HepG2 (cell line): ENCODE results near the gene BDNF. TPM values are rescaled to one million over a fixed set of nuclear protein-coding genes. Genes with fewer than 3 reads are reported as not detected.

Experiments used
- ATAC-seq: fragments of 200-7000 bp; cut with Tn5 transposase; 3 replicates; pipeline ENCODE4 v1.9.1; 2020; ENCODE audit warnings: mild to moderate bottlenecking, moderate library complexity
- BruUV-seq: library from RNA; stranded (reverse); fragments of 400-500 nt; replicated peaks from 2 replicates; lab custom pipeline; 2021; lab: Mats Ljungman, UMichigan
- CTCF ChIA-PET: fragments of 300-600 bp; formaldehyde crosslinking; extraction: SDS; loops from one replicate; lab custom pipeline; 2021; ENCODE audit warnings: low total read pairs, inconsistent platforms, low intra/inter-chr PET ratio; lab: Yijun Ruan, JAX
- POLR2A ChIA-PET: fragments of 350-600 bp; sonication (Branson Sonifier 250); formaldehyde crosslinking; loops from one replicate; lab custom pipeline; 2020; ENCODE audit warnings: antibody characterized with exemption, inconsistent platforms; lab: Yijun Ruan, JAX
- DNase-seq: peaks from one replicate; pipeline ENCODE4 v3.0.0-alpha.2; 2015; ENCODE audit warnings: low spot score
- FAIRE-seq: peaks from 3 replicates; lab custom pipeline; 2011; peaks lifted over from hg19 to GRCh38; lab: Jason Lieb, UNC
- H2AFZ ChIP-seq: one replicate; pipeline ENCODE4 v1.6.1; 2011; ENCODE audit warnings: low read length, inconsistent platforms
- H3K27ac ChIP-seq: fragments of 300-600 bp; 3 replicates; pipeline ENCODE4 v1.8.0; 2011; ENCODE audit warnings: mixed run types, mild to moderate bottlenecking, mixed read lengths, low read length, inconsistent platforms; ENCODE audit not compliant: insufficient read depth; ENCODE audit errors: extremely low read length
- H3K27me3 ChIP-seq, 2 experiments: fragments of 200-600 bp in 1 of 2; 2 replicates in 1 of 2; 3 replicates in 1 of 2; pipeline versions ENCODE4 v1.6.0 to v1.8.0; 2011; ENCODE audit warnings: low read length in 2 of 2, mild to moderate bottlenecking in 2 of 2, moderate library complexity in 2 of 2, inconsistent platforms in 1 of 2; ENCODE audit not compliant: insufficient read depth in 2 of 2, control insufficient read depth in 1 of 2
- H3K36me3 ChIP-seq, 2 experiments: fragments of 200-600 bp in 1 of 2; replicated peaks in 1 of 2; 2 replicates in 1 of 2; 3 replicates in 1 of 2; pipeline versions ENCODE4 v1.5.1 to v1.8.0; 2011; ENCODE audit warnings: low read length in 2 of 2, inconsistent platforms in 1 of 2; ENCODE audit not compliant: insufficient read depth in 2 of 2, control insufficient read depth in 1 of 2
- H3K4me1 ChIP-seq: 2 replicates; pipeline ENCODE4 v1.5.1; 2012; ENCODE audit warnings: low read length, inconsistent platforms; ENCODE audit not compliant: insufficient read depth
- H3K4me2 ChIP-seq: 2 replicates; pipeline ENCODE4 v1.6.0; 2011; ENCODE audit warnings: low read depth, low read length, inconsistent platforms
- H3K4me3 ChIP-seq, 3 experiments: fragments of 200-600 bp in 1 of 3; sonication (generic), shearing (Covaris generic) in 1 of 3; replicated peaks in 1 of 3; 2 replicates each; pipeline ENCODE4 v1.5.1; 2011 to 2016; ENCODE audit warnings: low read length in 3 of 3, inconsistent platforms in 2 of 3, low read depth in 2 of 3, mild to moderate bottlenecking in 2 of 3, control low read depth in 1 of 3, mixed read lengths in 1 of 3; ENCODE audit not compliant: insufficient read depth in 1 of 3
- H3K79me2 ChIP-seq: one replicate; pipeline ENCODE4 v1.6.1; 2011; ENCODE audit warnings: low read length, inconsistent platforms; ENCODE audit not compliant: insufficient read depth
- H3K9ac ChIP-seq: 2 replicates; pipeline ENCODE4 v1.6.0; 2011; ENCODE audit warnings: mild to moderate bottlenecking, low read depth, low read length, inconsistent platforms; ENCODE audit not compliant: insufficient read depth
- H3K9me3 ChIP-seq: 2 replicates; pipeline ENCODE4 v1.5.1; 2012; ENCODE audit warnings: mild to moderate bottlenecking, low read length
- H4K20me1 ChIP-seq: 2 replicates; pipeline ENCODE4 v1.6.0; 2011; ENCODE audit warnings: inconsistent platforms, mild to moderate bottlenecking, low read length, moderate library complexity; ENCODE audit not compliant: insufficient read depth
- ATF2 ChIP-seq: sonication (generic); formaldehyde crosslinking; IDR thresholded peaks from 2 replicates; pipeline ENCODE4 v1.4.0; 2020; ENCODE audit warnings: missing genetic modification reagents
- CEBPZ ChIP-seq: IDR thresholded peaks from 2 replicates; pipeline ENCODE4 v1.6.1; 2012; ENCODE audit warnings: low read length, improper control_type of control experiment
- EZH2 ChIP-seq: conservative IDR thresholded peaks from 2 replicates; pipeline ENCODE4 v1.6.1; 2012; ENCODE audit warnings: mild to moderate bottlenecking, low read depth, low read length, moderate library complexity
- KMT2A ChIP-seq: sonication (generic); formaldehyde crosslinking; IDR thresholded peaks from 2 replicates; pipeline ENCODE4 v1.4.0; 2020; ENCODE audit warnings: missing genetic modification reagents
- PRDM15 ChIP-seq: sonication (generic); formaldehyde crosslinking; IDR thresholded peaks from 2 replicates; pipeline ENCODE4 v1.4.0; 2020; ENCODE audit warnings: missing genetic modification reagents
- ZNF367 ChIP-seq: sonication (generic); formaldehyde crosslinking; IDR thresholded peaks from 2 replicates; pipeline ENCODE4 v1.4.0; 2020; ENCODE audit warnings: missing genetic modification reagents, borderline replicate concordance
- ZNF574 ChIP-seq: sonication (generic); formaldehyde crosslinking; IDR thresholded peaks from 2 replicates; pipeline ENCODE4 v1.4.0; 2020; ENCODE audit warnings: missing genetic modification reagents
- ZSCAN20 ChIP-seq: sonication (generic); formaldehyde crosslinking; IDR thresholded peaks from 2 replicates; pipeline ENCODE4 v1.4.0; 2020; ENCODE audit warnings: missing genetic modification reagents, mild to moderate bottlenecking, borderline replicate concordance
- WGBS: methylation state at CpG from one replicate; pipeline ENCODE4 v1.1.6; 2017; ENCODE audit warnings: low lambda C conversion rate; 5-methylcytosine and 5-hydroxymethylcytosine counted together
- in situ Hi-C: cut with HindIII; loops from 2 replicates; pipeline ENCODE4 v1.10.0; 2017; ENCODE audit warnings: low pct_unique_long_range_greater_than_20kb; ENCODE audit not compliant: extremely low pct_ligation_motif_present
- intact Hi-C: fragments of 100-400 bp; cut with micrococcal nuclease; formaldehyde crosslinking; loops from one replicate; pipeline ENCODE4 v1.10.0; 2022; ENCODE audit not compliant: unreplicated experiment
- polyA plus RNA-seq, 8 experiments: library from polyadenylated mRNA; depleted of rRNA in 3 of 8; stranded (reverse) in 7 of 8; unstranded in 1 of 8; fragments of >200 nt; fragmentation: Illumina TruSeq in 4 of 8; extraction: Trizol in 4 of 8; gene quantifications; 2 replicates each; pipeline versions ENCODE4 v1.2.1 to v1.2.3, GENCODE V29; 2011 to 2016; ENCODE audit warnings: low read depth in 4 of 8, missing spikeins in 1 of 8, mixed read lengths in 1 of 8; ENCODE audit not compliant: insufficient read depth in 1 of 8
- total RNA-seq, 5 experiments: library from RNA; depleted of rRNA; stranded (reverse); fragments of >200 nt; fragmentation: Illumina TruSeq; extraction: Trizol; gene quantifications; 2 replicates each; pipeline ENCODE4 v1.2.3, GENCODE V29; 2016; ENCODE audit warnings: low read depth in 1 of 5

BDNF gene
- total and polyA plus RNA-seq, 2 of the 13 experiments (the other 11 are each of a cell fraction or from before 2014, with no cell fraction given): 0.02 TPM; not detected in 1

- H4K20me1 ChIP-seq: no peaks in the 10 kb centered on the region
- H3K27ac ChIP-seq: no peak overlapping the region
- H3K36me3 ChIP-seq: no peaks in the 10 kb centered on the region
- peak; percentile 39 for ATAC-seq
- BruUV-seq: no TSS peak
- TF ChIP-seq ZSCAN20 (CRISPR knock-in tag) (no peak), ZNF367 (CRISPR knock-in tag) (no peak), EZH2 (peak; percentile 92), CEBPZ (no peak), ATF2 (CRISPR knock-in tag) (no peak), PRDM15 (CRISPR knock-in tag) (peak; percentile 12; the same call in 1 of the 2 replicates), KMT2A (no peak), ZNF574 (CRISPR knock-in tag) (no peak)
- TF ChIP-seq, all 625 proteins: peak for 2
- WGBS: 12% methylated on average over 12 of the region's 30 CpGs
- peak overlapping the region; percentile 66 for H3K4me2 ChIP-seq
- CTCF ChIA-PET: interaction anchor here (1.2 to 2.0 kb wide), 4 partner anchors 830 to 1460 kb away, joined by 5 to 13 read pairs (median 6); no protein-coding TSS in a partner anchor
- H2AFZ ChIP-seq: no peak overlapping the region
- no peaks in the 10 kb centered on the region for H3K9me3 ChIP-seq
- no peaks in the 10 kb centered on the region for H3K79me2 ChIP-seq
- POLR2A ChIA-PET: interaction anchor here (1.0 kb wide), 1 partner anchor 374 kb away, joined by 3 read pairs; no protein-coding TSS in a partner anchor
- intact Hi-C loops (loop anchor here (1.0 kb wide), 5 partner anchors 830 to 1635 kb away; no protein-coding TSS in a partner anchor), in situ Hi-C loops (loop anchor here (5.0 to 25.0 kb wide), 4 partner anchors 833 to 1635 kb away; no protein-coding TSS in a partner anchor)
- H3K4me1 ChIP-seq: peaks cover 29% of the 10 kb centered on the region
- DNase-seq: no peak
- no peak overlapping the region for H3K9ac ChIP-seq
- no peak for FAIRE-seq
- peak overlapping the region in 1 of 3 experiments; percentile 57; a peak in 1 of 6 replicates for H3K4me3 ChIP-seq
- peaks cover 0 to 36% of the 10 kb centered on the region in 2 experiments; a peak in 3 of 5 replicates for H3K27me3 ChIP-seq
Measured at GRCh38 chr11:27699242-27699925, 871 bp downstream of the BDNF start.
